CD4-positive, alpha-beta T cell treated with Interferon alpha-2 for 1 hour (primary cell): Measurements from ENCODE around the gene PMEPA1.

Experiments used
- DNase-seq, 2 donors: peaks; one replicate each; pipeline ENCODE4 v3.0.0-alpha.2; 2020 to 2022

The PMEPA1 gene

DNA sequence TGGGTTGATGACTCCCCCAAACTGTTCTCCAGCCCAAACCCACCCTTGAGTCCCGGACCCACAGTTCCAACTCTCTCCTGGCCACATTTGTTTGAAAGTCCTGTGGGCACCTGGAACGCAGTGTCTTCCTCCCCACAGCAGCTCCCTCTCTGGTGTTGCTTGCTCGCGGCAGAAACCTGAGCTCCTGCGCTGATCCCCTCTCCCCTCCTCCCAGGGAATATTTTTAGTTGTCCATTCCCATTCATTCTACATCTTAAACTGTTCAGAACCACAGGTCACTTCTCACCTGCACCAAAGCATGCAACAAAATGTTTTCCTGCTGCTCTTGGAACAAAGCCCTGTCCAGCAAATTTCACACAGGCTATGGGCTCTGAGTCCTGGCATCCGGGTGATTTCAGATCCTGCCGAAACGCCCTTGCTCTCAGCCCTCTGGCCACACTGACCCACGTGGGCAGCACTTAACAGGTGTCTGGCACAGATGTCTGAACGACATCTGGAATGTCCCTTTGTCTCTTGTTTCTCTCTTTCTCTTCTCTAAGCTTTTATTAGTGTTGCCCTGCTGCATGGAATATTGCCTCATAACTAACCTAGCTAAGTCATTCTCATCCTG lies 27.0 kb upstream of the PMEPA1 start:
- no peak for DNase-seq

DNA sequence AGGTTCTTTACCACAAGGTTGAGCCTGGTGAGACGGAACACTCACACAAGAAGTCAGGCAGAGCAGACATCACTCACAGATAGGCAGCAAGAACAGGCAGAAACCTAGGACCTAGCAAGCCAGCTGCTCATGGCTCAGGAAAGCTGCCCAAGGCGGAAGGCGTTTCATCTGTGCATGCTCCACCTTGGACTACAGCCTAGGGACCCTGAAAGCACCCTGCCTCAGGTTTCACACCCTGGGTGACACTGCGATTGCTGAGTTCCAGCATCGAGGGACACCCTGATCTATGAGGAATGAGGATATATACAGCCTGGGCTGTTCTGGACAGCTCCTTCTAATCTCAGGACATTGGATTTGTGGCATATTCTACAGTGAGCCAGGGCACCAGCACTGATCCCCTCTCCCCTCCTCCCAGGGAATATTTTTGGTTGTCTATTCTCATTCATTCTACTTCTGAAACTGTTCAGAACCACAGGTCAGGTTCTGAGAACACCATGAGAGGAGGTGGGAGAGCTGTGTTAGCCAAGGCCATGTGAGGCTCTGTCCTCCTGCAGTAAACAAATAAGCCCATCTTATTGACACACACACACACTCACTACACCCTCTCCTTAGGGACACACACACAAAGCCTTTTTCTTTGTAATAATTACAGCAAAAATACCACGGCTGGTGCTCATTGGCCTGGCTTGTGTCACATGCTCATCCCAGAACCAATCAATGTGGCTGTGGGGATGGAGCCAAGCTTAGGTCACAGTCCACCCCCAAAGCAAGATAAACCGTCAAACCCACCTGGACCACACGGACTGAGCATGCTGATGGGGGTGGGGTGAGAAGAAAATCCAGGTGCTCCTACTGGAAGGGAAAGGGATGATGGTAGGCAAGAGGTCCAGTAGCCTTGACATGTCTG lies 26.3 kb upstream of the PMEPA1 start:
- DNase-seq, result no peak

DNA sequence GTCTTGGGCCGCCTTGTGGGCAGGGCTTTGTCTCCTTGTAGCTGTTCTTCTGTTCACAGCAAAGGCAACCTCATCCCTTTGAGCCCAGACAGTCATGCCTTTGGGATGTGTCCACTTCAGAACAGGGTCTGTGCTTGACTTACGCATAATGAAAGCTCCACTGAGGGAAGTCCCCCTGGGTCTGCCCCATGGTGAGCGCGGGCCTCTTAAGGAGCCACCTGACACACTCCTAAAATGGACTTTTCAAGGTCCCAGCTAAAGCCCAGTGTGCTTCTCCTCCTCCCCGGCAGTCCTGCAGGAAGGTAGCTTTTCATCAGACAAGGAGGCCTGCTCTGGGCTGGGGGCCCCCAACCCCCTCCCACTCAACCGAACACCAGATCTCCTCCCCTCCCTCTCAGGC lies 24.9 kb upstream of the PMEPA1 start:
- DNase-seq, result no peak

DNA sequence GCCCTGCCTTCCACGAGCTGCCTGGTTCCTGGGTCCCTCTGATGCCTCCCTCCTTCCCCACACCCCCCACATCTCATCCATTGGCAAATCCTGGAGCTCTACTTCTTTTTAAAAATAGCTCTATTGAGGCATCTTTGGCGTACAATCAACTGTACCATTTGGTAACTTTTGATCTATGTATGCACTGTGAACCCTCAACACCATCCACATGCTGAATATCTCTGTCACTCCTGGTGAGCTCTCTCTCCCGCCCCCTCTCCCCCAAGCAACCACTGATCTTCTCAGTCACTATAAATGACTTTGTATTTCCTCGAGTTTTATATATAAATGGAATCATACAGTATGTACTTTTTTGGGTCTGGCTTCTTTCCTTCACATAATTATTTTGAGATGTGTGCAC lies 22.4 kb upstream of the PMEPA1 start:
- DNase-seq, result no peak

DNA sequence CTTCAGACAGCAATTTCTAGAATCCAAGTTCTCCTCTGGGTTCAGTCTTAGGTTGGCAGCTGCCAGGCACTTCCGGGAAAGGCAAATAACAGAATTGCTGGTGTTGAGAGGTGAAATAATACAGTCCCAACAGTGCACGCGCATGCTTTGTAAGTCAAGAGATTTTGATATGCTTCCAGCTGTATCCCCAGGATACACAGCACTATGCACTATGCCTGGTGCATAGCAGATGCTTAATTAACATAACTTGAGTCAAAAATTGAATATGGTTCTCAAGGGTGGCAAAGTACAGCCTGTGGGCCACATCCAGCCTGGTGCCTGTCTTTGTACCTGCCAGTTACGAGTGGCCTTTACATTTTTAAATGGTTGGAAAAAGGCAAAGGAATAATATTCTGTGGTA lies 18.9 kb upstream of the PMEPA1 start:
- DNase-seq, result no peak

DNA sequence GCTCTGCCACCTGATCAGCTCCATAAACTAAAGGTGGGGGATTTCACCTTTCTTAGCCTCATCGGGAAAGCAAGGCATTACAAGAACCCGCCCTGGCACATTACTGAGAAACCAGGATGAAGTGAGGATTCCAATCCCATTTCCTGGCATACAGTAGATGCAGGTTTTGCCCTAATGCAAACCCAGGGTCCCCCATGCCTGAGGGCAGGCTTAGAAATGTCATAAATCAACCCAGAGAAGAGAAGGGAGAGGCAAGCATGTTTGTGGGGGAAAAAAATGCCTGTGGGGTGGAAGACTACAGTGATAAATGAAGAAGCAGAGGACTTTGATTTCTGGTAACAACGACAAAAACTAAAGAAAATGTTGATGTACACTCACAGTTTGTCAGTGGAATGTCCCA lies 18.0 kb upstream of the PMEPA1 start:
- DNase-seq, result no peak

DNA sequence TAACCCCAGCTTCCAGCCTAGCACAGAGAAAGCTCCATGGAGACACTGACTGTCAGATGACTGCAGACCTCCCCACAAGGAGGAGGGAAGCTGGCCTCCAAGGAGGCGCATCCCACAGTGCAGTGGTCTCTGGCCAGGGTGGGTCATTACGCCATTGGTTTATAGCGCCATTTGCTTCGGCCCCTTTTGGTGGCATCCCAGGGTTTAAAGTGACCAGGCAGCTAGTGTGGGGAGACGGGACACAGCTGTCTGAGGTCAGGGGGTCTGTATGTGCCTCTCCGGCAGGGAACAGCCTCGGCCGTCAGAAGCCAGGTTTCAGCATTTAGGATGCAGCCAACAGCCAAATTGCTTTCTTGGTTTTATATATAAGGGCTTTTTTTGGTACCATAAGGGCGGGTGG lies 15.8 kb upstream of the PMEPA1 start:
- DNase-seq, result no peak

DNA sequence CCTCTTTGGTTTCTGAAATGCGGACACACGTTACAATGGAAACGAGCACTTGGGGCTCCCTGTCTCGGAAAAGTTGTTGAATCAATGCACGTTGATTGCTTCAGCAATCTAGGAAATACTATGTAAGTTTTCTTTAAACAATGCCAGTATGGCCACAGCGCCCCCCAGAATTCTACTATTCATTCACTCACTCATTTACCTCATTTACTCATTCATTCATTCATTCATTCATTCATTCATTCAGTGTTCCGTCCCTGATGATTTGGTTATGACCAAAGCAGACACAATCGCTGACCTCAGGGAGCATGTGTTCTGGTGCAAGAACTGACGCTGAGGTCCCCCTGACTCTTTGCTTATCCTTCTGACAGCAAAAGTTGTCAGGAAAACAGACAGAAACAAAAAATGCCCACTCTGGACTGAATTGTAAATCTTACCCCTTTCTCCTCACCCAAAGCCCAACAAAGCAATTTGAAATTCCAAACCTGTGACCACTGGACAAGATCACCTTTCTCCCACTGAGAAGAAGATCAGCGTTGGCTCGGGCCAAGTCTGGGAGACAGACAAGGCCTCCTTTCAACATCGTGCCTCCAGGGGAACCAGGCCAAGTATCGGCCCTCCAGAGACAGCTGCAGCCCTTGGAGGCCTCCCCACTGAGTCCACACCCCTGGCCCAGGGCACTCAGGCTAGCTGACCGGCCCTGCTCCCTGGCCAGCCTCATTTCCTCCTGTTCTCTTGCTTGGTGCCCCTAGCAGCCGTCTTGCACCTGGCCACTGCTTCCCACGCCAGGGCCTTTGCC lies 15.0 kb upstream of the PMEPA1 start:
- no peak for DNase-seq

DNA sequence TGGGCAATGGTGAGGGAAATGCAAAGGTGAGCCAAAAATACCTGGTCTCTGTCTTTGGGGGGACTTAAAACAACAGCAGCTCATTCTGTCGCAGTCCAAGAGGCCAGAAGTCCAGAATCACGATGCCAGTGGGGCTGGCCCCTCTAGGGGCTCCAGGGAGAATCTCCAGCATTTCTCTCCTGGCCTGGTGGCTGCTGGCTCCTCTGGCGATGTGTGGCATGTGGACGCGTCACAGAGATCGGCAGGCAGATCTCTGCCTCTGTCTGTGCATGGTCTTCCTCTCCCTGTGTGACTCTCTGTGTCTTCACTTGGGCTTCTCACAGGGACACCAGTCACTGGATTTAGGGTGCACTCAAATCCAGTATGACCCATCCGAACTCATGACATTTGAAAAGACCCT lies 14.0 kb upstream of the PMEPA1 start:
- DNase-seq, result no peak

DNA sequence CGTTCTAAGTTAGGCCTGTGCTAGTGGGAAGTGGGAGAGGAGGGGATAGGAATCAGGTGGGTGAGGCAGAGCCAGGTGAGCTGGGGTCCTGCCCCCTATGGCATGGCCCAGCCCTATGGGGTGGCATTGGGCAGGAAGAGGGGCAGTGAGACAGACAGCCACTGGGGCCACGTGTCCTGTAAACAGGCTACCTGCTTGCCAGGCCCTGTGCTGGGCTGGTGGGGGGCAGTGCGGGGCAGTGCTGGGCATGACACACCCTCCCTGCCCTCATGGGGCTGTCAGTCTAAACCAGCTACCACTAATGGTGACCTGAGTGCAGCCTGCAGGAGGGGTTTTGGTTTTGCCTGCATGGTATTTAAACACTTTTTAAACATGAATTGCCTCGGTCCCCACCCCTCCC lies 10.1 kb upstream of the PMEPA1 start:
- no peak for DNase-seq

DNA sequence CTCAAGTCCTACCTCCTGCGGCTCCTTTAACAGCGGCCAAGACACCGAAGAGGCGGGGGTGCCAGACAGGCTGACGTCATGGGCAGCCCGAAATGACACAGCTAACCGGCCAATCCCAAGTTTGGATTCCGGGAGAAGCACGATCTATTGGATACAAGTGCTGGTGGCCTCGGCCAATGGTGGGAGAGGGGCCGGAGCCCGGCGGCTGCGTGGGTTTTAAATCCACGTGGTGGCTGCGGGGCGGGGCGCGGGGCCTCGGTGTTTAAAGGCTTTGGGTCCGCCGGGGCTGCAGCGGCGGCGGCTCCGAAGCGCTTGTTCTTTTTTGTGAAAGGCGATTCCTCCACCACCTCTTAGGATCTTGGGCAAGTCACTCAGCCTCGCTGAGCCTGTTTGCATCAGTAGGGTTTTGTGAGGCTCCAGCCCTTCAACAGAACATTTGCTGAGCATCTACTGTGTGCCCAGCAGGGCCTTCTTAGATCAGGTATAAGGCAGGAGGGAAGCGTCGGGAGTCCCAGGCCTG lies 8.7 kb upstream of the PMEPA1 start:
- DNase-seq, result peak; percentile 93 to 94

DNA sequence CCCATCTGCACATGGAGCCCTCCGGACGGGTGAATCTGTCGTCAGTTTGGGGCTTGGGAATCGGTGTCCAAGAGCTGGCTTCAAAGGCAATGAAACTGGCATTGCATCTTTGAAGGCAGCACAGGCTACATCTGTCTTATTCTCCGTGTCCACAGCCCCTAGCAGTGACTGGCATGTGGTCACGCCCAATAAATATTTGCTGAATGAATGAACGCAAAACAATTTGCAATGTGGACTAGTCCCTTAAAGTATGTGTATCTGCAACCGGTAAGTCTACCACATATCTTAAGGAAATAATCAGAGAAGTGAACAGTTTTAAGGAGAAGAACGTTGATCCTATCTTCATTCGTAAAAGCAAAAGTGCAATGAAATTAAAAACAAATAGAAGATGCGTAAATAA lies 8.0 kb upstream of the PMEPA1 start:
- DNase-seq, result no peak

DNA sequence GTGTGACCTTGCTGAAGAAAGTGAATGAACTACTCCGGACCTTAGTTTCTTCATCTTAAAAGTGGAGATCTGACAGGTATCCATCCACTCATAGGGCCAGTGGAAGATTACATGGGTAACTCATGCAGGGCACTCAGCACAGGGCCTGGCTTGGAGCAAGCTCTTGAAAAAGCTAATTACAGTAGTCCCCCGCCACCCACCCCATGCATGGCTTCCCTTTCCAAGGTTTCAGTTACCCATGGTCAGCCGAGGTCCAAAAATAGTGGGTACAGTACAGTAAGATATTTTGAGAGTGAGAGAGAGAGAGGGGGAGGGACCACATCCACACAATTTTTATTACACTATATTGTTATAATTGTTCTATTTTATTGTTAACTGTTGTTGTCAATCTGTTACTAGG lies 7.1 kb upstream of the PMEPA1 start:
- no peak for DNase-seq

DNA sequence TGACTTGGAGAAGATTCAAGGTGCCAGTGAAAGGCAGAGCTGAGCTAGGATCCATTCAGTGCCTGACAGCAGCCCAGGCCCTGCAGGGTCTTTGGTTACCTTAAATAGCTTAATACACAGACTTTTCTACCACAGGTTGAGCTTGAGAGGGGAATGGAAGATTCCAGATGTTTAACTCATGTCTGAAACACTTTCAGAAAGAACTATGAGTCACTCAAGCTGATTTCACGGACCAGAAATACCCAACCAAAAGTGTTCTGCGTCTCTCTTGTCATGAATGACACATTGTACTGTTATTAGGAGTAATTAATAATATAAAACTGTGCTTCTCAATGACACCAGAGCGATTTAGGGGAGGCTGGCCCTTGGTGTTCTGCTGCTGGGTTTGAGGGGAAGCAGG lies 6.4 kb upstream of the PMEPA1 start:
- no peak for DNase-seq

DNA sequence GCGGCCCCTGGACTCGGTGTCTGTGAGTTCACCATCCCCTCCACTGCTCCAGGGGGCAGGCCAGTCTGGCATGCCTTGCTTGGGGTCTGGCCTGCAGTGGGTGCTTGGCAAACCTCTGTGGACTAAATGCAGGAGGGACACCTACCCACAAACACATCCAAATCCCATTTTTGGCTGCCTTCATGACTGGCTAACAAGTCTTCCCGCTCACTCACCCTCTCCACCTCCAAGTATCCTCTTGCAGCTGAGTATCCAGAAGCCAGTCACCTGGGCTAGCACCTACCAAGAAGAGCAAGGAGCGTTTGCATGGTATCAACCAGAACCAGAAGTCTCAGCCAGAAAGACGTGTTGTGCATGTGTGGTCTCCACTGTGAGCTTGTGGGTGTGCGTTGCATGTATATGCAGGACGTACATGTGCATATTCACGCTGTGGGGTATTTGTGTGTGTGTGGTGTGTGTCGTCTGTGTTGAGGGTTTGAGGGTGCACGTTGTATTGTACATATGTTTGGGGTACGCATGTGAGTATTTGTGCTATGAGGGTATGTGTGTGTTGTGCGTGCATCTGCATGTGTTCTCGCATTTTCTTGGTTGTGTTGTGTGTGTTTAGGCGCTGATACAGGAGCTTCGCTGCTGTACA lies 5.6 kb upstream of the PMEPA1 start:
- DNase-seq, result no peak

DNA sequence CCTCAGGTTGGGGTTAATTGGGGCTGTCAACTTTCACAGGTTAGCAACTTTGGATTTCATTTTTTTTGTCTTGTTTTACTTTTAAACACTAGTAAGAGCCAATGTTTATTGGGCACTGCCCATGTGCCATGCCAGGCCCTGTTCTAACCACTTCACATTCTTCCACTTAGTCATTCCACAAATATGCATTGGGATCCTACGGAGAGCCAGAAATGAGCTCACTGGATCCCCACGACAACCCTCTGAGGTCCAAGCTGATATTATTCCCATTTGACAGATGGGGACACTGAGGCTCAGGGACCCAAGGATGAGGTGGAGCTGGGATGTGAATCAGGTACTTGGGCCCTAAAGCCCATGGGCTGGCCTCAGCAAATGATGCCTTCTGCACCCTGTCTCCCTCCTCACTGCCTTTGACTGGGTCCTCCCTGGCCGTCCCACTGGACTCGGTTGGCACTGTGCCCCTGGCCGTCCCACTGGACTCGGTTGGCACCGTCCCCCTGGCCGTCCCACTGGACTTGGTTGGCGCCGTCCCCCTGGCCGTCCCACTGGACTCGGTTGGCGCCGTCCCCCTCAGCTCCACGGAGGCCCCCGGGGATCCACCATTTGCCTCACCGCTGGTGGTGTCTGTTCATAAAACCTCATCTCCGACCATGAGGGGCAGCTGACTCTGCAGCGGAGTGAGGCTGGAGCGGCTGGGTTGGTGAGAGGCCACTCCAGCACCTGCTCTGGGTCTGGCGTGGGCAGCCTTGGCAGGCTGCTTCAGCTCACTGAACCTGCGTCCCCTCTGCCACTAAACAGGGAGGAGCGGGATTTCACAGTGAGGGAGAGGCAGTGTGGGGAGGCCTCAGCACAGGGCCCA lies 4.8 kb upstream of the PMEPA1 start:
- DNase-seq, result no peak

DNA sequence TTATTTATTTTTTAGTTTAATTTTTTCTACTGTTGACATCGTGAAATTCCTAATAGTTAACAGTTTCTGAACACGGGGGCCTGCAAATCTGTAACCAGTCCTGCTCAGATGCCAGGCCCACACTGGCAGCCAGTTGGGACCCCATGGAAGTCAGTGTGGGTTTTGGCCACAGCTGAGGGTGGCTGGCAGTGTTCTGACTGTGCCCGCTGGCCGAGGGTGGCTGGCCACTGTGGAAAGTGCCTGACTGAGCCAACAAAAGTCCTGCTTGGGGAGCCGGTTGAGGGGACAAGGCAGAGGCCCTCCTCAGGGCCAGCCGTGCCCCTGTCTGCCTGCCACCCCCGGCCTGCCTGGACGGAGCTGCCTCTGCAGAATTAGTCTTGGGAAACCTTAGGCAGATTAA lies 4.1 kb upstream of the PMEPA1 start:
- DNase-seq, result no peak

DNA sequence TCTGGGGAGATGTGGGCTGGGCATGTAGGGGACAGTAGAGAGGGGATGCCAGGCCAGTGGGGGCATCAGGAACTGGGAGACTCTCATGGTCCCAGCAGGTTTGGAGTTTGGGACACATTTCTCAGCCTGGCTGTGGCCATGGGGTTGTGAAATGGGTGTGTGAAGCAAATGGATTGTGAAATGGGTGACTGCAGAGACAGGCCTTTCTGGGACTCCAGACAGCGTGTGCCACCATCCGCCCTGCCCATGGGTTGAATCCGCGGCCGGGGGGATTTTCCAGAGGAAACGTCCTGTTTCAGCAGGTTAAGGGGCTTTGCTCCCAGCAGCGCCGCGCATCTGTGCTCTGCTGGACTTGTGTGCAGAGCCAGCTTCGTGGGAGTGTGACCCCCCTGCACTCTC lies 3.7 kb upstream of the PMEPA1 start:
- no peak for DNase-seq

DNA sequence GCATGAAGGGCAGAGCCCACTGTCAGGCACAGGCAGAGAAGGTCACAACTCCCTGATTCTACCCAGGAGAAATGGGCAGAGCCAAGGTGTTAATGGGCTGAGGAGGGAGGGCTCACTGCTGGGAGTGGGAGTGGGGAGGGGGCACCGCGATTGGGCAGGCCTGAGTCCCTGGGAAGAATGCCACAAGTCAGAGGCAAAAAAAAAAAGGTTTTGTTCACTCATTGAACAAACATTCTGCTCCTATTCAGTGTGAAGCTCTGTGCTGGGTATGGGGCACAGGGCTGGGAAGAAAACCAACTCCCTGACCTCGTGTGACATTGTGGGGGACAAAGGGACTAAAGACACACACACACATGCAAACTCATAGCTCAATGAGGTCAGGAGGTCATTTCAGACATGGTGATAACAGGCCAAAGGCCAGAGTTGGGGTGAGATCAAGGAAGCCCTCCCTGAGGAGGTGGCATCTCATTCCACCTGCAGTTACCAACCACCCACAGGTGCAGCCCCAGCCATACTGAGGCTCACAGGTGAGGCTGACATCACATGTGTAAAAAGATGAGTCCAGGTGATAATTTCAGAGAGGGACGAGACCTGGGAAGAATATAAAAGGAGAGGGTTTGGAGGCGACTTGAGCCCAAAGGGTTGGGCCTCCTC lies 3.2 kb upstream of the PMEPA1 start:
- no peak for DNase-seq

DNA sequence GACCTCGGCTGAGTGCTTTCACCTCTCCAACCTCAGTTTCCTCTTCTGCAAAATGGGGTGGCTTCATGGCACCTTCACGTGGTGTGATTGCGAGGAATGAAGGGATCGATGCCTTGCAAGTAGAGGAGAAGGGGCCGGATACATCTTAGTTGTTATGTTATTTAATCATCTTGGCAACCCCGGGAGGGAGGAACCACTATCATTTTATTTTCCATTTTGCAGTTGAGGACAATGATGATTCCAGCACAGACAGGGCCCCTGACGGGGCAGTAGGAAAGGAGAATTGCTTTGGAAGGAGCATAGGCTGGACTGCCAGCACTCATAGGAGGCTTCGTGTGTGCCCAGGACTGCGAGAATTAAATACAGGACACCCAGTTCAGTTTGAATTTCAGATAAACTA lies 2.5 kb upstream of the PMEPA1 start:
- DNase-seq, result no peak

DNA sequence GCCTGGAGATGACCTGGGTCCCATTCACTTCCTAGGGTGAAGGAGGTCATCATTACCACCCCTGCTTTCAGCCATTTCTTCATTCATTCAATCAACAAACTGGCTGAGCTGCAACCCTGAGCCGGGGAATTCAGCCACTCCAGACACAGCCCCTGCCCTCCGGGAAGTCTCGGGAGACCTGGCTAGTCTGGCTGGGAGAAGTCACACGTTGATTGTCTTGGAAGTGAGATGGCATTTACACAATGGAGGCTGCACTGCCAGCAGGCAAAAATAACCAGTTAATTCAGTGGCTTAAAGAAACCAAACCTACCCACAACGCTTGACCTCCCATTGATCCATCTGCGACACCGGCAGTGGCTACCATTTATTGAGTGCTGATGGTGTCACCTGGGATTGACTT lies 2.0 kb upstream of the PMEPA1 start:
- DNase-seq, result no peak

DNA sequence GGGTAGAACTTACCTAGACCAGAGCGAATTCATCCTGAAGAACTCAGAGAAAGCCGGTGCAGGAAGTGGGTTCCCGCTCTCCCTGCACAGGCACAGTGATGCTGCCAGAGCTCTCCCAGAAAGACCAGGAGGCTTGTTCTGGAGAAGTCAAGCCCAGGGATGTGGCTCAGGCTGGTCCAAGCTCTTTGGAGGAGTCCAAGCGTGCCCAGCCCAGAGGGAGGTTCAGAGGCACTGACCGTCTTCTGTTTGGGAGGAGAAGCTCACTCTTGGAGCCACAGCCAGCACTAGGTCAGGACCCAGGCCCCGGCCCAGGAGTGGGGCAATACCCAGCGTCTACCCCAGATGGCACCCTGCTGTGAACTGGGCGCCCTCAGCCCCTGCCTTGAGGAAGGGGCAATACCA lies 1.5 kb upstream of the PMEPA1 start:
- no peak for DNase-seq
